Epithelial cell of prostate (primary cell): ENCODE results near the gene TBC1D2B.
A peak's percentile ranks its signal among the peaks of the same experiment; 100 is the strongest.
"Not testable (repeated sequence)": the region's sequence is repeated elsewhere in the genome, so short reads cannot be mapped to it uniquely, and the experiment has no call there.

Experiments
- DNase-seq: peaks from one replicate; pipeline ENCODE4 v3.0.0-alpha.2; 2011; ENCODE audit warnings: low read depth, low spot score
- H3K27ac ChIP-seq: fragments of 450-650 bp; 2 replicates; pipeline ENCODE4 v1.5.1; 2017; ENCODE audit warnings: mild to moderate bottlenecking

The TBC1D2B gene

GRCh38 chr15:77993374-77993911 lies 84.1 kb downstream of the TBC1D2B start:
- no peak for DNase-seq
- peak overlapping the region; percentile 87 for H3K27ac ChIP-seq

GRCh38 chr15:77992356-77993222 lies 84.9 kb downstream of the TBC1D2B start:
- no peak for DNase-seq
- no peak overlapping the region for H3K27ac ChIP-seq

GRCh38 chr15:77991658-77992201 lies 85.8 kb downstream of the TBC1D2B start:
- H3K27ac ChIP-seq, DNase-seq: not testable (repeated sequence)

GRCh38 chr15:77991029-77991406 lies 86.5 kb downstream of the TBC1D2B start:
- DNase-seq, result no peak
- no peak overlapping the region for H3K27ac ChIP-seq

GRCh38 chr15:77989296-77990143 lies 88.0 kb downstream of the TBC1D2B start:
- no peak overlapping the region for H3K27ac ChIP-seq
- DNase-seq, result no peak

GRCh38 chr15:77988347-77989295 lies 88.9 kb downstream of the TBC1D2B start:
- DNase-seq, result no peak
- H3K27ac ChIP-seq, result no peak overlapping the region

- not testable (repeated sequence) for DNase-seq, H3K27ac ChIP-seq
Observed at GRCh38 chr15:77987765-77988136, 89.8 kb downstream of the TBC1D2B start.

- H3K27ac ChIP-seq, result no peak overlapping the region
- DNase-seq, result no peak
Observed at GRCh38 chr15:77986891-77987764, 90.4 kb downstream of the TBC1D2B start.

GRCh38 chr15:77985931-77986480 lies 91.5 kb downstream of the TBC1D2B start:
- no peak for DNase-seq
- no peak overlapping the region for H3K27ac ChIP-seq

- no peak overlapping the region for H3K27ac ChIP-seq
- DNase-seq, result no peak
Observed at GRCh38 chr15:77985031-77985930, 92.2 kb downstream of the TBC1D2B start.

- no peak overlapping the region for H3K27ac ChIP-seq
- DNase-seq, result no peak
Observed at GRCh38 chr15:77984446-77984861, 93.1 kb downstream of the TBC1D2B start.

- no peak overlapping the region for H3K27ac ChIP-seq
- no peak for DNase-seq
Observed at GRCh38 chr15:77983708-77984445, 93.6 kb downstream of the TBC1D2B start.

GRCh38 chr15:77983091-77983707 lies 94.3 kb downstream of the TBC1D2B start:
- no peak for DNase-seq

GRCh38 chr15:77982127-77982490 lies 95.4 kb downstream of the TBC1D2B start:
- no peak for DNase-seq

More at GRCh38 chr15:77983091-77983707, 94.3 kb downstream of the TBC1D2B start:
- H3K27ac ChIP-seq, result no peak overlapping the region

GRCh38 chr15:77981281-77982126 lies 96.0 kb downstream of the TBC1D2B start:
- DNase-seq, result no peak
- no peak overlapping the region for H3K27ac ChIP-seq

More at GRCh38 chr15:77982127-77982490, 95.4 kb downstream of the TBC1D2B start:
- H3K27ac ChIP-seq, result no peak overlapping the region
